GM18951 (cell line): ENCODE measurements around the gene KCNIP3.

Experiments
- POLR2A ChIP-seq: IDR thresholded peaks from 4 replicates; pipeline ENCODE4 v1.6.1; 2011; ENCODE audit warnings: mild to moderate bottlenecking; ENCODE audit not compliant: insufficient read length, insufficient read depth; ENCODE audit errors: extremely low read depth
- in situ Hi-C: fragments of 300-500 bp; cut with MboI; formaldehyde crosslinking; loops from one replicate; pipeline ENCODE4 v1.12.0; 2022; ENCODE audit warnings: low sequenced_read_pairs, mixed read lengths, inconsistent platforms; ENCODE audit not compliant: unreplicated experiment

The KCNIP3 gene

DNA sequence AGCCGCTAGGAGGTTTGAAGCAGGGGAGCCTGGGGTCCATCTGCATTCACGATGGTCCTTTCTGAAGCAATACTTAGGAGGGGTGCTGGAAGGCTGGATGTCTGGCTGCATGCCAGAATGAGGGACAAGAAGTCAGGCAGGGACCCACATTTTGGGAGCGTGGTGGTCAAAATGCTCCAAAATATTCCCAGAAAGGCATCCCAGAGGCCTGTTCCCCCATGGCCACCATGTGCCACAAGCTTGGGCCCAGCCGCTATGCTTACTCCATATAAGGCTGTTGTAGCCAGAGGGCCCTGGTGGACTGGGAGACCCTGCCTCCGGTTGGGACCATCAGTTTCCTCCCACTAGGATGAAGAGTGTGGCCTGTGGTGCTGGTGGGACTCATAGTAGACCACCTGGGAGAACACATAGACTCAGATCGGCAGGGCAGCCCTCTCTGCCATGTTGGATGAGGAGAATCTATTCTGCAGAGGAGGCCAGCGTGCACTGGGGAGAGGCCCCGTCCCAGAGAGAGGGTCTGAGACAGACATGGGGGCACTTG is 26.5 kb upstream of the KCNIP3 start:
- no peak for TF ChIP-seq POLR2A
- in situ Hi-C loops, result no loop called here

DNA sequence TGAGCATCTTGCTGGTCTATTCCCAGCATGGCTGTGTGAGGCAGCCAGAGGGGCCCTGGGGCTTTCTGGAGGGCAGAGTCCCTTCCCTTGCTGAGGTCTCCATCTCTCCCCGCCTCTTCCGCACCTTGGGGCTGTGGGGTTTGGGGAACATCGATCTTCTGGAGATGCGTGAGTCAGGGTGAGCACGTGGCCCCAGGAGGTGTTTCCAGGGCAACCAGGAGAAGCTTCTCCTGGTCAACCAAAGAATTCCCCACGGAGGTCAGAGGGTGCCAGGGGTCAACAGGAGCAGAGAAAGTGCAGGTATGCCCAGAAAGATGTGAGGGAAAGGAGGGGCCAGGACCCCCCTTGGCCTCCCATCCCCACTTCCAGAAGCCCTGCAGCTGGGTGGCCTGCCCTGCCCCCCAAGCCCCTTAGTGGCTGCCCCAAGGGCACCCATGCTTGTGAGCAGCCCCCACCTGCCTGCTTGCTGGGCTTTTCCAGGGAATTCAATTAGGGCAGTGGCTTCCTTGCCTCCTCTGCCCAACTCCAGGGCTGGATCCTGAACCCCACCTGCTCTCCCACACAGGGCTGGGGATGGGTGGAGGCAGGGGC is 25.7 kb upstream of the KCNIP3 start:
- in situ Hi-C loops, result no loop called here
- TF ChIP-seq POLR2A, result no peak

DNA sequence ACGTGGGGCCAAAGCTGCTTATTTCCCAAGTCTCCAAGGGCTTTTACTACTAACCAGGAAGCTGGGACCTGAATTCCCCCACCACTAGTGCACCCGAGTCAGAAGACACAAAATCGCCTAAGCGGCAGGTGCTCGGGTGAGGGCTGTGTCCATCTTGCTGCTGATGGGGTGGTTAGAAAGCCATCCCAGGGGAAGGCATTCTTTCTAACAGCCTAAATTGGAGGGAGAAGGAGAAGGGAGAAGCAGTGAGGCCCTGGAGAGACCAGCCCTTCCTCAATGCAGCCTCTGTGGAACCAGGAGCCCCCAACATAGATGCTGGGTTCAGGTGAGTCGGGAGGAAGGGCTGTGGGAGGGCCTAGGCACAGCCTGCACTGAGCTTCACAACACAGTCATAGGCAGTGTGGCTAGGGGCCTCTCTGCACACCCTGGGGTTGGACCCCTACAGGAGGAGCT is 24.8 kb upstream of the KCNIP3 start:
- no peak for TF ChIP-seq POLR2A
- in situ Hi-C loops, result no loop called here

DNA sequence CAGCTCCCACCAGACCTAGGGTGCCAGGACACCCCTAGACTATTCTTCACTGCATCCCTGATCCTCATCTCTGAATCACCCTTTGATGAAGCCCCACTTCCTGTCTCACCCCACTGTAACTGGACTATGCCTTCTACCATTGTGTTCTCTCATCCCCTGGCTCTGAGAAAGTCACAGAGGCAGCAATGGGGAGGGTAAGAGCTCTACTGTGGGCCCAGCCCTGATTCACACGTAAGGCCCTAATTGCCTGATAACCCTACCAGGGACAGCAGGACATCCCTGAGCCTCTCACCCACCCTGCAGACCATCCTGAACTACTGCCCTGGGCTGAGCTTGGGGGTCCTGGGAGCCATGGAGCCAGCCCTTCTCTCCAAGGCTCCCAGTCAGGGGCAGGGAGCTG is 24.4 kb upstream of the KCNIP3 start:
- no peak for TF ChIP-seq POLR2A
- in situ Hi-C loops, result no loop called here

DNA sequence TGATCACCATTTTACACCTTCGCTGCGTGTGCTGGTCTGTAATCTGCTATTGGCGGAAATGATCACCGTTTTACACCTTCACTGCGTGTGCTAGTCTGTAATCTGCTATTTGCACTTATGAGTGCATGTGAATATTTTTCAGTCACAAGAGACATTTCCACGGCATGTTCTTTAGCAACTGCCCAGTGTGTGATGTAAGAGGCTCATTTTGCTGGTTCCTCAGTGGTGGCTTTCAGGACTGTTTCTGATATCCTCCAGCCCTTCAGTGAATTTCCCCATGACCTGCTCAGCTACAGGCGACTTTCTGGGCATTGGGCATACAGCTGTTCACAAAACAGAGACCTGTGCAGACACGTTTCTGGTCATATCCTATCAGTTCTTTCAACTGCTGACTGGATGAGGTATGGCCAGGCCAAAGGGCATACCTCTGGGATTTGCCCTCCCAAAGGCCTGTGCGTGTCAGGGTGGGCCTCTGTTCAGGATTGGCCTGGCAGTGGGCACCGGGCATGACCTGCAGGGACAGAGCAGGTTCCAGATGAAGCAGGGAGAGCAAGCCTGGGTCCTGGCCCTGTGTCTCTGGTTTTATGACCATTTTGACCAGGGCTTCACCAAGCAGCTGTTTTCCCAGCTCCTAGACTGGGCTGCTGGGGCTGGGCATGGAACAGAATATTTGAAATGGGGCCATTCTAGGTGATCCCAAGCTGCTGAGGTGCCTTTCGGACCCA is 23.4 kb upstream of the KCNIP3 start:
- no peak for TF ChIP-seq POLR2A
- in situ Hi-C loops, result no loop called here

DNA sequence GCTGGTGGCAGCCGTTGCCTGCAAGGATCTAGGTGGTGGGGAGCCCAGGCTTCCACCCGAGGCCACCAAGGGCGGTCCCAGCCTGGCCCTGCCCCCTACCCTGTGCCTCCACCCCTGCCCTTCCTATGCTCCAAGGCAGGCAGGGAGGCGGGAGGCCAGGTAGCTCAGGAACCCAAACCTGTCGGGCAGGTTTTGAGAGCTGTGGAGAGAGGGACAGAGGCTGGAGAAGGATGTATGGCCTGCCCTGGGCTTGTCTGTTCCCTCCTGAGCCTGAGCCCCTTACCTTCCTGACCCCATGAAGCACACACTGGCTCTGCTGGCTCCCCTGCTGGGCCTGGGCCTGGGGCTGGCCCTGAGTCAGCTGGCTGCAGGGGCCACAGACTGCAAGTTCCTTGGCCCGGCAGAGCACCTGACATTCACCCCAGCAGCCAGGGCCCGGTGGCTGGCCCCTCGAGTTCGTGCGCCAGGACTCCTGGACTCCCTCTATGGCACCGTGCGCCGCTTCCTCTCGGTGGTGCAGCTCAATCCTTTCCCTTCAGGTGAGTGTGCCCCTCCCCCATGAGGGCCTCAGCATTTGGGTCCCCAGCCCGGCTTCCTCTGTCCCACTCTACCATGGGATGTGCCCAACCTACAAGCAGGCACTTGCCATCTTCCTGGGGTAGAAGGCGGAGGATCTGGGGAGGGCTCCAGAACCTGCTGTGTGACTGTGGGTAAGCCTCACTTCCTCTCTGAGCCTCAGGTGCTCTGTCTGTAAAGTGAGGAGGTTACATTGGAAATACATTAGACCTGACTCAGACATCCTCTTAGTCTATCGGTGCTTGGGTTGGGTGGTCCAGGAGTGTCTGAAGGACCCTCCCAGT is 22.6 kb upstream of the KCNIP3 start, which contains the start of gene PROM2:
Gene PROM2 (plus strand): TSS at position 159 of the 860 bp plus-strand sequence. CDS start 137 bp downstream, at position 296.
- in situ Hi-C loops, result no loop called here

DNA sequence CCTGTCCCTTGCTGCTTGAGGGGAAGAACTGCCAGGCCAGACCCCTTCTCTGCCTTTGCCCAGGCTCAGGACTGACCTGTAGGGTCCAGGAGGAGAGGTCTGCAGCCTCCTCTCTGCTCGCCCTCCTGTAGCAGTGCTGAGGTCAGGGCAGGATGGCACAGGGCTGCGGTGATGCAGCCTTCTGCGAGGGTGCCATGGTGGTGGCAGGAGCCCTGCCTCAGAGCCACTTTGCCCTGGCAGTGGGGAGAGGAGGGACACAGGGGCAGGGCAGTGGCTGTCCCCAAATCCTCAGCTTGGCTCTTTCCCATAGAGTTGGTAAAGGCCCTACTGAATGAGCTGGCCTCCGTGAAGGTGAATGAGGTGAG is 22.0 kb upstream of the KCNIP3 start:
- no peak for TF ChIP-seq POLR2A
- in situ Hi-C loops, result no loop called here

More for the DNA sequence above, 22.6 kb upstream of the KCNIP3 start, which contains the start of gene PROM2:
- no peak for TF ChIP-seq POLR2A

DNA sequence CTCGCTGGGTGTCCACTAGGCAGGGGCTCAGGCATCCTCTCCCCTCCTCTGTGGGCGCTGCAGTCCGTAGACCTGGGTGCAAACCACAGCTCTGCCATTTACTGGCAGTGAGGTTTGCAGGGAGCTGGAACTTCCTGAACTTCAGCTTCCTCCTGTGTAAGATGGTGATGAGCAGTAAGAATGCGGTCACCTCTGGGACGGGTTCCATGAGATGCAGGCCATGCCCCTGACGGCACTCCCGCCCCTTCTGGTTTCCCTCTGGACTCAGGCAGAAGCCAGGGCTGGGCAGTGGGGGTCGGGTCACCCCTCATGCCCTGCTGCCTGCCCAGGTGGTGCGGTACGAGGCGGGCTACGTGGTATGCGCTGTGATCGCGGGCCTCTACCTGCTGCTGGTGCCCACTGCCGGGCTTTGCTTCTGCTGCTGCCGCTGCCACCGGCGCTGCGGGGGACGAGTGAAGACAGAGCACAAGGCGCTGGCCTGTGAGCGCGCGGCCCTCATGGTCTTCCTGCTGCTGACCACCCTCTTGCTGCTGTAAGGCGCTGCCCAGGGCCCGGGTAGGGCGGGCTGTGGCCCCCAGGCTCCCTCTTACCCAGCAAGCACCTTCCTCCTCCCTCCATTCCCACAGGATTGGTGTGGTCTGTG is 21.4 kb upstream of the KCNIP3 start:
- in situ Hi-C loops, result no loop called here
- TF ChIP-seq POLR2A, result no peak

DNA sequence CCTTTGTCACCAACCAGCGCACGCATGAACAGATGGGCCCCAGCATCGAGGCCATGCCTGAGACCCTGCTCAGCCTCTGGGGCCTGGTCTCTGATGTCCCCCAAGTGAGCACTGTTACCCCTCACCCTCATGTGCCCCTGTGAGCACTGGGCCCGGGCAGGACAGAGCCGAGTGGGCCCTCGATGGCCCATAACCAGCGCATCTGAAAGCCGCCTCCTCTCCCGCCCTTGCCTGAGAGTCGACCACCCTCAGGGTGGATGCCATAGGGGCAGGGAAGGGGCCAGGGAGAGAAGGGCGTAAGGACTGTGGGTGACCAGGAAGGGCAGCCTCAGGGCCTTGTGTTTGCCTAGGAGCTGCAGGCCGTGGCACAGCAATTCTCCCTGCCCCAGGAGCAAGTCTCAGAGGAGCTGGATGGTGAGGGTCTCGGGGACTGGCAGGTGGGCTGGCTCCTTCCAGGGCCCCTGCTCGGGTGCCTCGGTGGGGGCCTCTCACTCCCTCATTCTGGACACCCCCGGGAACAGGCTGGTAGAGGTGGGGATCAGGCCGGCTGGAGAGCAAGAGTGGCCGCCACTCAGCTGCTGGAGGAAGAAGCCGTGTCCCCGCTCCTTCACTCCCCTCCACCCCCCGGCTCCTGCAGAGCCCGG is 20.8 kb upstream of the KCNIP3 start:
- in situ Hi-C loops, result no loop called here
- no peak for TF ChIP-seq POLR2A

DNA sequence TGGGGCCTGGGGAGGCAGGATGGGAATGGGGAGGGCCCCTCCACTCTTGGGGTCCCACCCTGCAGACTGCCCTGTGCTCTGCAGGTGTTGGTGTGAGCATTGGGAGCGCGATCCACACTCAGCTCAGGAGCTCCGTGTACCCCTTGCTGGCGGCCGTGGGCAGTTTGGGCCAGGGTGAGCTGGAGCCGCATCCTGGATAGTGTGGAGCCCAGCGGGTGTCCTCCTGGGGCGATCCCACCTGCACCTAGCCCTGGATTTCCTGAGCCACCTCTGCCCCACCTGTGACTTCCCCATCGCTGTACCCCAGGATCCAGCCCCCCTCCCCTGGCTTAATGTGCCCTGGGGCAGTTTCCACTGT is 20.3 kb upstream of the KCNIP3 start:
- no peak for TF ChIP-seq POLR2A
- in situ Hi-C loops, result no loop called here

DNA sequence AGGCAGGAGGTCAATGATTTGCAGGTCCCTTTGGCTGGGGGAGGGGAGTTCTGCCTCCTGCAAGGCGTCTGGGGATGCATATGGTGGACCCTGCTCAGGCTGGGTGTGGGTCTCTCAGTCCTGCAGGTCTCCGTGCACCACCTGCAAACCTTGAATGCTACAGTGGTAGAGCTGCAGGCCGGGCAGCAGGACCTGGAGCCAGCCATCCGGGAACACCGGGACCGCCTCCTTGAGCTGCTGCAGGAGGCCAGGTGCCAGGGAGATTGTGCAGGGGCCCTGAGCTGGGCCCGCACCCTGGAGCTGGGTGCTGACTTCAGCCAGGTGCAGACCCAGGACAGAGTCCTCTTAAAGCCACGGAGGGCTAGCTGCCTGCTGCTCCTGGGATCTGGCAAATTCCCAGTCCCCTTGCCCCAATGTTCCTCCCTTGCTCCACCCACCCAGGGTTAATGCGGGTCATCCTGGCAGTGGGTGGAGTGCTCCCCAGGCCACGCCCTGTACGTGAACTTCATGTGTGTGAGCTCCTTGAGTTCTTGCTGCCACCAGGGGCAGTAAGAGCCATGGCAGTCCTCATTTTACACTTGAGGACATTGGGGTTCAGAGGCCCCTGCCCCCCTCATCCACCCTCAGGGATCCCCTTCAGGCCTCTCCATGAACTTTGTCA is 19.8 kb upstream of the KCNIP3 start:
- in situ Hi-C loops, result no loop called here
- no peak for TF ChIP-seq POLR2A

DNA sequence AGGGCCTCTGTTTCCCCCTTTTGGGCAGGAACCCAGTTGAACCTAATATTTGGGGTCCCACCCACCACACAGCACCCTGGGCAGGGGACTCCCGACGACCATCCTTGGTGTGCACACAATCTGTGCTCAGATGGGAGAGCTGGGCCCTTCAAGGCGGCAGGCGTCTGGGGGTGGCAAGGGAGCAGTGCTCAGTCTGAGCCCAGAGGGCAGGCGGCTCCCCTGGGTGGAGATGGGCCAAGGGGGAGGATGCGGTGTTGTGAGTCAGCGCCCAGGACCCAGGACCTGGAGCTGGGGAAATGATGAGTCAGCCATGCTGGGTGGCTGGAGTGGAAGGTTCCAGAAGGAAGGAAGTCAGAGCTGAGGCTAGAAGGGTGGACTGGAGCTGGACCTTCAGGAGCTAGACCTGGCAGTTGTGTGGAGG is 19.1 kb upstream of the KCNIP3 start:
- in situ Hi-C loops, result no loop called here
- no peak for TF ChIP-seq POLR2A
